ENCODE results near the gene ZNF292. TPM values are rescaled to one million over a fixed set of nuclear protein-coding genes. Genes with fewer than 3 reads are reported as not detected.

Gene ZNF292
- total and polyA plus RNA-seq, 8 donors = 1.9 to 106 (median 21.1) TPM

- Histone ChIP-seq H3K9me3 (no peaks in the 10 kb centered on the region), H3K4me1 (peaks cover 0 to 48% (median 12%) of the 10 kb centered on the region in 4 donors), H3K27me3 (no peaks in the 10 kb centered on the region), H3K36me3 (peaks cover 0 to 4% (median 0%) of the 10 kb centered on the region in 4 donors), H3K4me3 (no peak overlapping the region), H3K27ac (no peak overlapping the region)
- DNase-seq = no peak
- no peak for TF ChIP-seq POLR2AphosphoS5 (IDR thresholded peaks at IDR 0.05)
- 90 to 95% (median 94%) methylated on average over 4 of the region's 4 CpGs for WGBS, 5 donors
- intact Hi-C loops (cut with DNase I; ENCODE audit: low total_unique reads) = no loop called here
Measured at GRCh38 chr6:87200469-87201175, 45.3 kb downstream of the ZNF292 start.

- no peaks in the 10 kb centered on the region for H3K9me3 ChIP-seq
- H3K27me3 ChIP-seq = no peaks in the 10 kb centered on the region
- DNase-seq = no peak
- peaks cover 0 to 4% (median 2%) of the 10 kb centered on the region in 4 donors for H3K36me3 ChIP-seq
- no peak overlapping the region for H3K27ac ChIP-seq
- whole genome bisulfite sequencing, 5 donors = 86 to 91% (median 89%) methylated on average over 4 of the region's 4 CpGs
- peaks cover 0 to 47% (median 15%) of the 10 kb centered on the region in 4 donors for H3K4me1 ChIP-seq
- intact Hi-C loops (cut with DNase I; ENCODE audit: low total_unique reads) = no loop called here
- no peak for TF ChIP-seq POLR2AphosphoS5 (IDR thresholded peaks at IDR 0.05)
- H3K4me3 ChIP-seq = no peak overlapping the region
Measured at GRCh38 chr6:87203448-87204023, 48.2 kb downstream of the ZNF292 start.

GRCh38 chr6:87209812-87210211, 54.4 kb downstream of the ZNF292 start:
- peaks cover 0 to 9% (median 0%) of the 10 kb centered on the region in 4 donors for H3K36me3 ChIP-seq
- TF ChIP-seq CTCF (IDR thresholded peaks at IDR 0.05) (no peak), POLR2A (IDR thresholded peaks at IDR 0.05) (no peak), EP300 (IDR thresholded peaks at IDR 0.05) (no peak), POLR2AphosphoS5 (IDR thresholded peaks at IDR 0.05) (no peak)
- no peak overlapping the region for H3K4me3 ChIP-seq
- H3K4me1 ChIP-seq = peaks cover 6 to 74% (median 38%) of the 10 kb centered on the region in 4 donors
- no peaks in the 10 kb centered on the region for H3K27me3 ChIP-seq
- intact Hi-C loops (cut with DNase I; ENCODE audit: low total_unique reads) = no loop called here
- whole genome bisulfite sequencing, 5 donors = 33 to 59% (median 42%) methylated on average over 3 of the region's 3 CpGs
- H3K27ac ChIP-seq = no peak overlapping the region
- no peaks in the 10 kb centered on the region for H3K9me3 ChIP-seq
- no peak for DNase-seq

GRCh38 chr6:87210979-87211378, 55.6 kb downstream of the ZNF292 start:
- Histone ChIP-seq H3K4me1 (peaks cover 6 to 80% (median 42%) of the 10 kb centered on the region in 4 donors), H3K36me3 (peaks cover 0 to 8% (median 0%) of the 10 kb centered on the region in 4 donors), H3K9me3 (no peaks in the 10 kb centered on the region), H3K27ac (no peak overlapping the region), H3K27me3 (no peaks in the 10 kb centered on the region), H3K4me3 (no peak overlapping the region)
- no peak for TF ChIP-seq EP300 (IDR thresholded peaks at IDR 0.05)
- TF ChIP-seq POLR2A (IDR thresholded peaks at IDR 0.05) = no peak
- no peak for TF ChIP-seq POLR2AphosphoS5 (IDR thresholded peaks at IDR 0.05)
- TF ChIP-seq CTCF (IDR thresholded peaks at IDR 0.05) = no peak
- 52 to 63% (median 58%) methylated on average over 1 of the region's 1 CpG for WGBS, 5 donors
- intact Hi-C loops (cut with DNase I; ENCODE audit: low total_unique reads) = no loop called here
- no peak for DNase-seq

GRCh38 chr6:87212596-87212995, 57.2 kb downstream of the ZNF292 start:
- Histone ChIP-seq H3K36me3 (peaks cover 0 to 16% (median 15%) of the 10 kb centered on the region in 4 donors), H3K4me3 (no peak overlapping the region), H3K4me1 (peaks cover 6 to 74% (median 38%) of the 10 kb centered on the region in 4 donors), H3K27ac (no peak overlapping the region), H3K9me3 (no peaks in the 10 kb centered on the region), H3K27me3 (no peaks in the 10 kb centered on the region)
- DNase-seq = no peak
- TF ChIP-seq EP300 (IDR thresholded peaks at IDR 0.05) (no peak), POLR2A (IDR thresholded peaks at IDR 0.05) (no peak), CTCF (IDR thresholded peaks at IDR 0.05) (no peak), POLR2AphosphoS5 (IDR thresholded peaks at IDR 0.05) (no peak)
- intact Hi-C loops (cut with DNase I; ENCODE audit: low total_unique reads) = no loop called here

Data from stomach (tissue), 9 donors.